GM19240 (cell line): ENCODE results near the gene SOX6.
"Not testable (repeated sequence)": the region's sequence is repeated elsewhere in the genome, so short reads cannot be mapped to it uniquely, and the experiment has no call there.

ENCODE experiments used
- DNase-seq: peaks from one replicate; pipeline ENCODE4 v3.0.0; 2011; ENCODE audit warnings: low spot score; ENCODE audit not compliant: insufficient read length

SOX6 gene

DNA sequence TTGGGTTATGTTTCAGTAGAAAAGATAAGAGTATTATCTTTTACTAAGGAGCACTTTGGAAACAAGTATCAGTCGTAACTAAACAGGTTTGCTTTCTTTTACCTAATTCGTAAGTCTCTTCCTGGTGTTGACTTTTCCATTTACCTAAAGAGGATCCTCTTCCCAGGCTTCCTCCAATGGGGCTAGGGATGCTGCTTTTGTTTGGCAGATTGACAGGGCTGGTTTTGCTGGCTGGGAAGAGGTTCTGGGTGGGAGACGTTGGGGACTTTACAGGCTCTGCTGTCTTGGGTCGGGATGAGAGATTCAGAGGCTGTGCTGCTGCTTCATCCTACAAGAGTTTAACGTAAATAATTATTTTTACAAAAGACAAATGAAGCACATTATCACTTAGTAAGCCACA is 306.7 kb downstream of the SOX6 start:
- DNase-seq: no peak

DNA sequence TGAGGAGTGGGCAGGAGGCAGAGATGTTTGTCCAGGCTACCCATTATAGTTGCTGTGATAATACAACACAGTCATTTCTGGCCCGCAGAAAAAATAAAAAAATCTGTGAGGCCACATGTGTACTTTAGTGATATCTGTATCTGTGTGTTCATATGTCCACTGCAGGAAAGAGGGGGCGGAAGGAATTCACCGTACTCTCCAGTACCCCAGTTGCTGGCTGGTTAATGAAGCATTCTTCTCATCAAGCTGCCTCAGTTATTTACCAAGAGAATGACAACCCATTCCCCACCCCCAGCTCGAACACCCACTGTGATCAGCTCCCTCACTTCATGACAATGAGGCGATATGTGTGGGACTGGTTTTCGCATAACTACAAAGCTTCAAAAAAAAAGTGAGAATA is 309.3 kb downstream of the SOX6 start:
- no peak for DNase-seq

DNA sequence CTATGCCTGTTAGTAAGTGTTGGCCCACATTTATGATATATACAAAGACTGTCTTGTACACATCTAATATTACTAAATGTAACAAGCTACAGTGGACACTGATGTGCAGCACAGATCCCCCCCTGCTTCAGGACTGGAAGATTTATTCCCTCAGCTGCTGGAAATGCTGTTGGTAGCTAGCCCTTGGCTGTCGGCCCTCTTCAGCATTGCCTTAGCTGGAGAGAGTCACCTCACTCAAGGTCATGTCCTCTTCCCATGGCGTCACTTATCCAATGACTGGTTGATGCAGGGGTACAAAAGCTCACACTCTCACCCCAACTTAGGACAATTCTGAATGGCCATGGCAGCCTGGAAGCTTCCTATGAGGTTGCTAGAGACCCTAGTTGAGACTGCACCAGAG is 312.7 kb downstream of the SOX6 start:
- DNase-seq: no peak

DNA sequence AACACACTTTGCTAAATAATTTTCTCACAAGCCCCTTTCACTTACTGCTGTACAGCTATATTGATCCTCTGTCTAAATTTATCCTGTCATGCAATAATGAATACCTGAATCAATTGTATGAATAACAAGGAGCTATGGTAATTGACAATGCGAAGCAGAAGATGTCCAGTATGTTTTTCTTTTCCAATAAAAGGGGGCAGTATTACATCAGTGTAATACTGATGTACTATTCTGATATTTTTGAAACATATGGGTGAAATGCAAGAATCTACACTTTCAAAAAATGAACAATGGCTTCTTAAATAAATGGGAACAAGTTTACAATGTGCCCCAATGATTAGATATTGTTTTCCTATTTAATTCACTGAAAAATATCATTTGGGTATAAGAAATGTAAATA is 315.1 kb downstream of the SOX6 start:
- DNase-seq: no peak

DNA sequence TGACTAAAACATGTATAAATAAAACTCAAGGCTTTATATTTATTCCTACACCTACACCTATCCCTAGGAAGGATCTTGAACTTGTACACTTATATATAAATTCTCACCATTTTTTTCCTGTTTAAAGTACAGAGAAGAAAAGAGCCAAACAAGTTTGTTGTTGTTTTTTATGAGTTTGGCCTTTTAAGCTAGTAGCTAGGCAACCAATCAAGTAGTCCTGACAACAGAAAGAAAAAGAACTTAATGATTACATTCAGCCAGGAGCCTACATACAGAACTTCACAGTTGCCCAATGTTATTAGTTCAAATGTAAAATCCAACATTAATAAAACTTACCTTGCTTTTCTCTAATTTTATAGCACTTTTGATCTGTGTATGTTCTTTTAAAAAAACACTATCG is 316.2 kb downstream of the SOX6 start:
- DNase-seq: no peak

DNA sequence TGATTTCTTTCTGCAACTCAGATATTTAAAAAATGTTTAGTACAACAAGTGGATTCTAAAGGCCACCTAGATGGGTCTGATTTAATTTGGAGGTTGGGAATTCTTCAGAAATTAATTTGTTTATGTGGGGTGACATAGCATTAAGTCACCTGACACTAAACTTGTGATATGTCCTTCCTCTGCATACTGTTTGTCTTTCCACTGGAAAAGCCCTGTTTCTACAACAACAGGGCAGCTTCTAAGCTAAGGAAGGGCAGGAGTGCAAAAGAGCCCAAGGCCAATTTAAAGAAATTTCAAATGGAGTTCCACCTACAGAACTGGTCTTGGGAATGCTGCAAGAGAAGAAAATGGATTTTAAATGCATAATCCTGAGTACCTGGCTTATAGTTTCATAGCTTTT is 319.2 kb downstream of the SOX6 start:
- no peak for DNase-seq

DNA sequence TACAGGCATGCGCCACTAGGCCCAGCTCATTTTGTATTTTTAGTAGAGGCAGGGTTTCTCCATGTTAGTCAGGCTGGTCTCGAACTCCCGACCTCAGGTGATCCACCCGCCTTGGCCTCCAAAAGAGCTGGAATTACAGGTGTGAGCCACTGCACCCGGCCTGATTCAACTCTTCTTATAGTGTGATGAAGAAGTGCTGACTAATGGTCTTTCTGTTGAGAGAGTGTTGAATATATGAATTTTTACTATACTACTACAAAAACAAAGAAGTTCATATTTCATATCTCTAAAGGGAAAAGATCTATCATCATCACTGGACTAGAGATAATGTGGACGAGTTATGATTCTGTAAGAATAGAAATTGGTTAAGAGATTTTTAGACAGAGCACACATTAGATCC is 320.1 kb downstream of the SOX6 start:
- no peak for DNase-seq

DNA sequence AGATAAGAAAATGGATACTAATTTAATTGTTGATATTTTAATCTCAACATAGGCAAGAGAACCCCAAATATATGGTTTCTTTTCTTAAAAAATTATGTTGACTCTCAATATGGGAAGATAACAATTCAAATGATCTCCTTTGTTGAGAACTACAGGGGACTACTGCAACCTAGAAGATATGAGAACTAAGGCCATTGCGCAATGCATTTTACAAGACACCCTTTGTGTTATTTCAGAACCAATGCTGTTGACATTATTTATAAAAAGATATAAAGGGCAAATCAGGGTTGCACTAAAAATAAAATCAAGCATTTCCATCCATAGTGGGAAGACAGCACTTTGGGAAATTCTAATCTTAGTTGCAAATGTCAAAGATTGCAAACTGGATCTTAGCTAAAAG is 322.3 kb downstream of the SOX6 start:
- DNase-seq: no peak

DNA sequence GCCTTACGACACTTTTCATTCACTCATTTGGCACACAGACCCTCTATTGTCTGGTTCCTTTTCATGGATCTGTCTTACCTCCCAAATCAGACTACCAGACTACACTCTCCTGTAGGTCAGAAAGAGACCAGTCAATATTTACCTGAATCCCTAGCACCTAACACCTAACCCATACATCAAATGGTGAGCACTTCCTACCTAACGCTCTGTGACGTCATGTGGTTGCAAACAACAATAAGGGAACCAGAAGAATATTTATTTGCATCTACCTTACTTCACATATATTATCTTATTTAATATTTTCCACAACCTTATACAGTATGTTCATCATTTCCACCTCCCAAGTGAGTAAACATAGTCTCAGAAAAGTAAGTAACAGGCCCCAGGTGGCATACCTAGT is 323.4 kb downstream of the SOX6 start:
- no peak for DNase-seq

DNA sequence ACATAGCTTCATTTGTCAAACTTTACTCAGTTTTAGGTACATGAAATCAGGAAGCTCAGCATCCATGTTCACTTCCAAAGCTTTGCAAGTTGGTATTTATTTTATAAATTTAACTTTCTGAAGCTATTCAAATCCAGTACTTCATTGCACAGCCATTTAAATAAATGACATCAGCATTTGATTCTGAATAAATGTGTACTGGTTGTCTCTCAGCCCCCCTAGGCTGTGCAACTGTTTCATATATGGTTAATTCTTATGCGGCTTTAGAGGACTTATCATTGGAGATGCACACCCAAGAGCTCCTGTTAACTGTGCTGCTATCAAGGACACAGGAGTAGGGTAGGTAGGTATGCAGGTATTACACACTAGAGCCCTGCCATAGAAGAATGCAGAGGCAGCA is 325.1 kb downstream of the SOX6 start:
- DNase-seq: no peak

DNA sequence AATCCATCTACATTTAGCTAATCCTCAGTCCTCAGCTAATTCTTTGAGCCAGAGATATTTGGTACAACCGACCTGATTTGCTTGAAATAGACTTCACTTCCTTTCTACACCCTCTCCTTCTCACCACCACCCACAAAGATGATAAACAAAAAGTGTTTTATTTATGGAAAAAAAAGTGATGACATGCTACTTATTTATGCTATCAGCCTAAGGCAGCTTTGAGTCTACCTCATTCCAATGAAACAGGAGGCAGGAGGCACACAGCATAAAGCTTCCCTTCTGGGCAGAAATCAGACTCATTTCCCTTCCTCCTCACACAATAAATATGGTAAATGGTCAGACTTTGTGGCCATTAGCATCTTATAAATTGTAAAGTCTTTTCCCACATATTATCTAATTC is 325.7 kb downstream of the SOX6 start:
- no peak for DNase-seq

DNA sequence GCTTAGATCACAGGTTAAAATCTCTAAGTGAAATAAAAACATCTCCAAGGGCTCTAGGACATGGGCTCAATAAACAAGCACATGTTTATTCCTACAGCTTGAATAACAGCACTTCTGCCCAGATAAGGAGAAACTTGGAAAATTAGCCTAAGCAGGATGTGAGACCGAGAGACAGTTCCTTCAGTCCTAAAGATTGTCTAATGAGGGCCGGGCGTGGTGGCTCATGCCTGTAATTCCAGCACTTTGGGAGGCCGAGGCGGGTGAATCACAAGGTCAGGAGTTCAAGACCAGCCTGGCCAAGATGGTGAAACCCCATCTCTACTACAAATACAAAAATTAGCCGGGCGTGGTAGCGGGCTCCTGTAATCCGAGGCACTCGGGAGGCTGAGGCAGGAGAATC is 327.2 kb downstream of the SOX6 start:
- not testable (repeated sequence) for DNase-seq

DNA sequence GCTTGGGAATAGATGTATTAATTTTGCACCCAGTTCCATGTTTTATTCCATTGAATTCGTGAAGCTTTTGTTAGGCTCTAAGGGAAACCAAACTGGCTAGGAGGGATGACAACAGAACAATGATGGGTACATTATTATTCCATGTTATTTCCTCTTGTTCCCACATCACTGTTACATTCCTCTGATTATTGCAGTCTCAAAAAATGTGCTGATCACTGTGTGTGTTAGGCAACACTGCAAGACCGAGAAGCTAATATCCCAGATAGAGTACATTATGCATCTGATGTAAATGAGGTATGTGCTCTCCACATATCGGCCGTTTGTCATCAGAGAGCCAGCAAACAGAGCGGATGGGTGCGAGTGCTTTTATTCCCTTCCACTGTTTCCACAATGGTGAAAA is 327.9 kb downstream of the SOX6 start:
- DNase-seq: no peak

DNA sequence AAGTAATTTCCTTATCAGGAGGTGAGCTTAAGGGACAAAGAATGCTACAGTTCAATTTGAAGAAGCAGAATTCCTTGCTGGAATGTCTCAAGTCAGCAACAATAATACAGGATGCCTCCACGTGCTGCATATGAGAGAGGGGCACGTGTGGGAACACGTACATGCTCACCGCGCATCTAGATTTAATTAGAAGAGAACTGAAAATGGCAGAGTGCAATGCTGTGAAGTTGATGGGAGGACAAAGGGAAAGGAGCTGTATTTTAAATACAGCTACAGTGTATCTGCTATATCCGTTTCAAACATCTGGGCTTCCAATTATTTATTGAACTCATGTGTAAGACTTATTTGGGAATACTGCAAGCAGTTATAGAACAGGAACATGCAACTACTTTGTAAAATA is 328.7 kb downstream of the SOX6 start:
- DNase-seq: no peak

DNA sequence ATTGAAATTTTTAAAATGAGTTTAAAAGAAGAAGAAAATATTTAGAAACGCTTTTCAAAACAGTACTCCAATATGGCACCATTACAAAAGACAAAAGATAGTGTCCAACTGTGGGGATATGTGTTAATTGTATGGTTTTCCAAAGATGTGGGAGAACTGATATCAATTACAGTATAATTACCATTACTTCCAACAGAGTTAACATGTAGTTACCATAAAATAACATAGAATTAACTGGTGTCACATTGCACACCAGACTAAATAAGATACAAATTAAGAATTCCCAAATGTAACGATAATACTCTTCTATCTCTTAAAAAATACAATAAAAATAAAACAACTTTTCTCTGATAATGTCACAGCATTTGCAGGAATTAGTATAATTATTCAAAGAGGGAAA is 329.5 kb downstream of the SOX6 start:
- DNase-seq: no peak

DNA sequence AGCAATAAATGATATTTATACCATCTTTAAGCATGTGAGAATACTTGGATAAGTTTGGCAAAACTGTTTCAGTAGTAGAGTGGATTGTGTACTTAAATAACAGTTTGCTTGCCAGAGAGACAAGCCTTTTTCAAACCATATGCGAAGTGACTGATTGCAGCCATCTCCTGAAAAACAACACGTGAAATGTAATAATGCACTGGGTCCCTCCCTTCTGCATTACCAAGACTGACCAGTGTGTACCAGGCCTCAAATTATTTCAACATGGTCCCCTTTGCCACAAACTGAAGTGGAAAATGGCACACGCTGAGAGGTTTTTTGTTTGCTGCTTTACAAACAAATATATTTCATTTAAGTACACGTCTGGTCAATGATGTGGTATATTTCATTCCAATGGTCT is 337.4 kb downstream of the SOX6 start:
- no peak for DNase-seq

DNA sequence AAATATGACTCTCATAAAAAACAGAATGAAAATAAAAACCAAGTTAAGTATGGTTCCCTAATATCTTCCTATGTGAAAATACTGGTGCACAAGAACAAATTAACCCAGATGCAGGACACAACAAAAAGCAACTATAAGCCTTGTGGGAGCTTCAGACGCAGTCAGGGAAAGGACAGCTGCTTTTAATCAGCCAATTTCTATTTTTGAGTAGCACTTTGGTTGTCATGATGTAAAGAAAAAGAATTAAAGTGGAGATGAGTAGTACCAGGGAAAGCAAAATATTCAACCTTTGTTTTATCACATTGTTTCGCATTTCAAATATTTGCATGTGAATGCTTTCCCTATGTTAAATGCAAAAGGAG is 339.9 kb downstream of the SOX6 start:
- no peak for DNase-seq

DNA sequence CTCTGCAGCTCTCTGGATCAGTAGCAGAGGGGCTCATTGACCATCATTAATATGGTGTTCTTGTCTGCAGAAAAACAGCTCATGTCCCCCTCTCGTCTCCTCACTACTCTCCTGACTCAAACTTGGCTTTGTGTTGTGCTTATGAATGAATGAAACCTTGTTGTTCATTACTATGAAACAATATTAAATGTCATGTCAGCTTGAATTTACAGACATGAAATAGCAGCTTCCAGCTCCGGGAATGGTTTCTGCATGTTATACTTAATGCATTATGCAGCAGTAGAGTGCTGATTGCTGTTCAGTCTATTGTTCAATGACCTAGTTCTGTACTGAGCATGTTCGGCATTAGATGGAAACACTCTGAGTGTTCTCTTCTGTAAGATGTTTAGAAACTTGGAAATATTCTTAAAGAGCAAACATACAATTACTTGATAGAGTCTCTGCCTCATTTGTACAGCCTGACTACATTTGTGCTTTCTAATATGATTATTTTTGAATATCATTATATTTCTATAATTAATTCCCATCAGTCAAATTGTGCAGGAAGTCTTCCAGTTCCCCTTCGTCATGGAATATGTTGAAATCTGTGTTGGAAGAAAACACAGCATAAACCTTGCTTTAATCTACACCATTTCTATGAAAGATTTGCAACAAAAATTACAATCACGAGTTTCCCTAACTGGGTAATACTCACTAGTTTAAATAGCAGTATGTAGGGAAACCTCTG is 340.4 kb downstream of the SOX6 start:
- no peak for DNase-seq

DNA sequence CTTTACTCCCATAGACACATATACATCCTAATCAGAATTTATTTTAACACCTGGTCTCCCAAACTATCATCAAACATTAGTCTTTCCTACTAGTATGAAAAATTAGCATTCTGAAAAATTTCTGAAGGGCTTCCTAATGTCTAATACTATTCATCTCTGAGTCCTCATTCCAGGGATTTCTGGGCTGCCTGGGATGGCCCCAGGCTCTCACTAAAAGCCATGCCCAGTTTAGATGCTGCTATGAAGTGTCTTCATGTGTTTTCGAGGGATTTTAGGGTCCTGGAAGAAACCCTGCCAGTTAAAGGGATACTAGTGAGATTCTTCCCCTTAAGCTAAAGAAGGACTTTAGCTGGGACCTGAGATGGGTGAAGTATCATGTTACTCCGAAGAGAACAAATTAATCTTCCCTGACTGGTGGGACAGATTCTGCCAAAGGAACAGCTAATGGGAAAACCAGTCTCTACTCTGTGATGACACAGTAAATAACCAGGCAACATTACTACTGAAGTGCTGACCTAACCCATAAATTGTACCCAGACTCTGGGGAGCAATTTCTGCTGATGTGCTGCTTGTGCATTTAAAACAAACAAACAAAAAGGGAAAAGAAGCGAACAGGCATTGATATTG is 342.6 kb downstream of the SOX6 start:
- no peak for DNase-seq

DNA sequence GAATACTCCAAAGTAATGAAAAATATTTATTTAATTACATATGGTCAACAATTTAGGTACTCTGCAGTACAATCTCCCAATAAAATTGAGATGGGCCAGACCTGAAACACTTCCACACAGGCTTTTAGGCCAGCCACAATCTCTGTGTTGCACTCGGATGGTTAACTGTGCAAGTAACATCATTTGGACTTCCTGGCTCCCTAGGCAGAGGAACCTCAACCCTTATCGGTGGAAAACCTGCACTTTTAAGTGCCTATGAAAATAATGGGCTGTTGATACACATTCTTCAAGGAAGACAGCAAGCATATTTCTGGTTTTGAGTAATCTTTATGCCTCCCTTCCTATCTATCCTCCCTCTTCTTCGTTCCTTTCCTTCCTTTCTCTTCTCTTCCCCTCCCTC is 343.1 kb downstream of the SOX6 start:
- DNase-seq: no peak

DNA sequence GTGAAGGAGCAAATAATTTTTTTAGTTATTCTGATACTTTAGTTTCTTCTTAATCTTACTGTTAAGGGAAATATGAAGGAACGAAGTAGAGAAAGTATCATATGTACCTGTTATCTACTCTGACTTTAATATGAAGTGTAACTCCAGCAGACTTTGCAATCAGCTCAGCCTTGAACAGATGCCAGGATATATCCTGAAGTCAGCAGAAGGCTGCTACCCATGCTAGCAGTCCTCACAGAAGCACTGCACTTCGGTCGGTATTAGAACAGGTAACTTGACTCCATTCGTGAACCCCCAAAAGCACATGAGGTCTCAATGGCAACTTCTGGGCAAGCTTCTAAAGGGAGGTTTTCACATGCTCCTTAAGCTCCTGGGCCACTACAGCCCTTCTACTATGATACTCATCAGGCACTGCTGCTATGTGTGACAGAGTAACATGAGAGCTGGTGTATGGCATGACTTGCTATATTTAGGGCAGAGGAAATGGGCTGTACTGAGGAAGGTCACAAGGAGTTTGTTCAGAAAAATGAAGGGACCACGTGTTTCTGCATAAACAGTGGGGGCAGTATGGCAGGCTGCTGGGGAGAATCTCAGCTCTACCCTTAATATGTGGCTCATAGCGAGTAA is 344.1 kb downstream of the SOX6 start:
- DNase-seq: no peak

DNA sequence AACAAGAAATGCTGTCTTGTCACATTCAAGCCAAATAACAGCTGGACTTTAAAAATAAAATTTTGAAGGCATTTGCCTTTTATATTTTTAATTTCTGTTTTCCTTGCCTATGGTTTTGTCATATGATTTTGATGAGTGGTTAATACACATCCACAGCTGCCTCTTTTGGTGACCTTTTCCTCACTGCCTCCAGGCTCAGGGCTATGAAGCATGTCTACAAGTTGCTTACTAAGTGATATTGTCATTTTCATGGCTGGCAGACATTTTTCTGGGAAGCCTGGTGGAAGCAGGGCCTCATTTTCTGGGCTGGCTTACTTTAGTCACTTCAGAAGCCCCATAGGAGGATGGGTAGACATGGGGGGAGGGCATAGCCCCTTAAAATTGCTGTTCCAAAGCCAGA is 344.9 kb downstream of the SOX6 start:
- no peak for DNase-seq

DNA sequence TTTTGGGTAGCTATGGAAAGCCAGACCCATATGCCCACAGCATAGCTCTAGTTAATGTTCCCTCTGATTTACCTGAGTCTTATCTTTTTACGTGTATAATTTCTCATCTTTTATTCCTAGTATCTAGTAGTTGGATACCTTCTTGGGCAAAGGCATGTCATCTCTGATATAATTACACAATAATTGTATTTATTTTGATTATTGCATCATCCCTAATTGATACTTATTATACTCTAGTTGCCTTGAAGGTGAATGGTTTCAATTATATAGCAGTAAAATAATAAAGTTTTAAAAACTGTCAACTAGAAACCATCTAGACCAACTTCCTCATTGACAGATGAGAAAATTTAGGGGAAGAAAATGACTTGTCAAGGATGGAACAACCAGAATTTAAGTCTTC is 347.3 kb downstream of the SOX6 start:
- DNase-seq: no peak
